Measurements from ENCODE around the gene ALOX12B.
A peak's percentile ranks its signal among the peaks of the same experiment; 100 is the strongest.
"Not testable (repeated sequence)": the region's sequence is repeated elsewhere in the genome, so short reads cannot be mapped to it uniquely, and the experiment has no call there.

Gene ALOX12B

DNA sequence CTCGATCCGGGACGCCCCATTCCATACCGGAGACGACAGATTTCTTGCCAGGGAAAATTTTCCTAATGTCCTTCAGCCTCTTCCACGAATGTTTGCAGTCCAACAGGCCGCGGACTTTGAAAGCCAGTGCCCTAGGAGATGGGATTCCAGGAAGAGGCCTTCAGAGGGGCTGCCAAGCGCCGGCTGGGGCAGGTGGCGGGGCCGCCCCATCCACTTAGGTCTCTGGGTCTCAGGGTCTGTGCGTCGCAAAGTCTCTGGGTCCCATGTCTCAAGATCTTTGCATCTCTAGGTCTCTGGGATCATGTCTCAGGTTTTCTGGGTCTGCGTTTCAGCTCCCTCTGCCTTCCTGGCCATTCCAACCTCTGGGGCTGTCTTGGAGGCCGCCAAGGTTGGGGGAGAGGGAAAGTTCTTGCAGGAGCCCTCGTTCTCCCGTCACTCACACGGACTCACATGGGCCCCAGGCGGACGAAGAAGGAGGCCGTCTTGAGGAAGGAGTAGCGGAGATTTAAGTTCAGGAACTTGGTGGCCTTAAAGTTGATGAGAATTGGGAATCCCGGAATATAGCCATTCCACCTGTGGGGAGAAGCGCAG, 7.2 kb downstream of the ALOX12B start:
- H3K27me3 Mint-ChIP-seq (ENCODE audit: low read depth) = peaks cover 9% of the 10 kb centered on the region
- H3K9me3 Mint-ChIP-seq = no peaks in the 10 kb centered on the region
- H3K4me3 Mint-ChIP-seq = peak overlapping the region; percentile 83
- no peaks in the 10 kb centered on the region for H3K36me3 Mint-ChIP-seq (ENCODE audit: low read depth)
- H3K27ac Mint-ChIP-seq = no peak overlapping the region
- peaks cover 11% of the 10 kb centered on the region for H3K4me1 Mint-ChIP-seq (ENCODE audit: low read depth)

- peaks cover 17% of the 10 kb centered on the region for H3K27me3 Mint-ChIP-seq (ENCODE audit: low read depth)
These were observed 8.0 kb downstream of the ALOX12B start for GRCh38 chr17:8079291-8080207.

GRCh38 chr17:8077939-8078338, 9.6 kb downstream of the ALOX12B start:
- peak overlapping the region; percentile 26 for H3K27ac Mint-ChIP-seq

More at GRCh38 chr17:8079291-8080207, 8.0 kb downstream of the ALOX12B start:
- no peaks in the 10 kb centered on the region for H3K36me3 Mint-ChIP-seq (ENCODE audit: low read depth)
- peak overlapping the region; percentile 82 for H3K27ac Mint-ChIP-seq
- peak overlapping the region; percentile 83 for H3K4me3 Mint-ChIP-seq
- H3K4me1 Mint-ChIP-seq (ENCODE audit: low read depth) = peaks cover 15% of the 10 kb centered on the region
- H3K9me3 Mint-ChIP-seq = no peaks in the 10 kb centered on the region

DNA sequence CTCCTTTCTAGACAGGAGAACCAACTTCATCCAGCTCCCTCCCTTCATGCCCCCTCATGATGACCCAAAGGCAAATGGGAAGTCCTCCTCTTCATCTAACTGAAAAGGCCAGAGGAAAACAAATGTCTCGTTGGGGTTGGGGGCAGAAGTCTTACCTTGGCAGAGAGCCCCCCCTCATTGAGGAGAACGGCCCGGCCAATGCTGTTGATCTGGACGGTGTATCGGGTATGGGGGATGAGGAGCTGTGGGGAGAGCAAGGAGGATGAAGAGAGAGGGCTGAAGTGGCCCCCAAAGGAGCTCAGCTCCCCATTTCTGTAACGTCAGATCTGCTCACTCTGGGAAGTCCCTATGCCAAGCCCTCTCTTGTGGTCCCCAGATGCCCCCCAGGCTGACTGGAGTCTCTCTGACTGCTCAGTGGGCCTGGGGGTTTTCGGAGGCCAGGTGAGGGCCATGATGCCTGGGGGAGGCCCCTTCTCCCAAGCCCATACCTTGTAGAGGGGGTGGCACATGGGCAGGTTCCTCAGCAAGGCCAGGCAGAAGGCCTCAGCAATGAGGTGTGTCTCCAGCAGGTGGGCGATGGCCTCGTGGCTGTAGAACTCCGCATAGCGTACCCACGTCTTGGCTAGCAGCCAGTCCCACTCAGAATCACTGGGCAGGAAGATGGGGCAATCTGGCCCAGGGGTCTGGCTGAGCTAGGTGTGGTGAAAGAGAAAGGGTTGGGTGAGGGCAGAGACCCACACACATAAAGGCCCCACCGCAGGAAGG, 10.8 kb downstream of the ALOX12B start:
- Mint-ChIP-seq H3K4me3 (no peak overlapping the region), H3K4me1 (ENCODE audit: low read depth) (peaks cover 31% of the 10 kb centered on the region), H3K9me3 (no peaks in the 10 kb centered on the region), H3K36me3 (ENCODE audit: low read depth) (no peaks in the 10 kb centered on the region), H3K27me3 (ENCODE audit: low read depth) (peaks cover 44% of the 10 kb centered on the region), H3K27ac (no peak overlapping the region)

More at GRCh38 chr17:8077939-8078338, 9.6 kb downstream of the ALOX12B start:
- peaks cover 27% of the 10 kb centered on the region for H3K4me1 Mint-ChIP-seq (ENCODE audit: low read depth)
- not testable (repeated sequence) for H3K36me3 Mint-ChIP-seq (ENCODE audit: low read depth); H3K9me3 Mint-ChIP-seq; H3K4me3 Mint-ChIP-seq
- H3K27me3 Mint-ChIP-seq (ENCODE audit: low read depth) = peaks cover 33% of the 10 kb centered on the region

- peaks cover 54% of the 10 kb centered on the region for H3K27me3 Mint-ChIP-seq (ENCODE audit: low read depth)
- H3K9me3 Mint-ChIP-seq = no peaks in the 10 kb centered on the region
- H3K4me1 Mint-ChIP-seq (ENCODE audit: low read depth) = peaks cover 29% of the 10 kb centered on the region
- no peak overlapping the region for H3K4me3 Mint-ChIP-seq
- H3K36me3 Mint-ChIP-seq (ENCODE audit: low read depth) = no peaks in the 10 kb centered on the region
- H3K27ac Mint-ChIP-seq = no peak overlapping the region
These were observed 11.8 kb downstream of the ALOX12B start for GRCh38 chr17:8075574-8076342.

DNA sequence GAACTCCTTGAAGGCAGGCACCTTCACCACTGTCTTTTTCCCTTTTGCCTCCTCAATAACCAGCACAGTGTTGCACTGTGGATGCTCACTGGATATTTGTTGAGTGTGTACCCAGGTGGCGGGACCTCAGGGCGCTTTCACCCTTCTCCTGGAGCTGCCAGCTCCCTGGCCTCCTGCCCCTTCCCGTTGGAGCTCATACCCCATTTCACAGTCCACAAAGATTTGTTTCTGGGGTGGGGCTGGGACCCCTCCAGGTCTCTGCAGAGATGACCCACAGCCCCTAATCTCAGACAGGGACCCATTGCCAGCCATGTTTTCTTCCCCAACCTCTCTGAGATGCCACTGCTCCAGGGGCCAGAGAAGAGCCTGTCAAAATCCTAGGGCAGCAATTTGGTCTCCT, 12.4 kb downstream of the ALOX12B start:
- Mint-ChIP-seq H3K36me3 (ENCODE audit: low read depth) (no peaks in the 10 kb centered on the region), H3K27me3 (ENCODE audit: low read depth) (peaks cover 61% of the 10 kb centered on the region), H3K27ac (no peak overlapping the region)

DNA sequence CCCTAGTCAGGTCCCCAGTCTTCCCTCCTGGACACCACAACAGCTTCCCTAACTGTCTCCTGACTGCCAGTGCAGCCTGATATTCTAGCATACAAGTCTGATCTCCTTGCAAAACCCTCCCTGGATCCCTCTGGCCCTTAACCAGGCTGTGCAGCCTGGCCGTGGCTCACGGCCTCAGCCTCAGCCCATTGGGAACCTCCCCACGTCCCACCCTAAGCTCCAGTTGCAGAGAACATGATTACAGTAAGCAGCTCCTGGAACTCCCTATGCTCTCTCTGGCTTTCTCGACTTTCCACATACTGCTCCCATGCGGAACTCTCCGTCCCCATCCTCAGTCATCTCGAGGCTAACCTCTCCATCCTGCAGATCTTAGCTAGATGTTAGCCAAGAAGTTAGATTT, 13.0 kb downstream of the ALOX12B start:
- Mint-ChIP-seq H3K9me3 (no peaks in the 10 kb centered on the region), H3K4me1 (ENCODE audit: low read depth) (peaks cover 24% of the 10 kb centered on the region), H3K4me3 (no peak overlapping the region), H3K36me3 (ENCODE audit: low read depth) (no peaks in the 10 kb centered on the region), H3K27me3 (ENCODE audit: low read depth) (peaks cover 66% of the 10 kb centered on the region), H3K27ac (no peak overlapping the region)

More for the DNA sequence above, 12.4 kb downstream of the ALOX12B start:
- no peaks in the 10 kb centered on the region for H3K9me3 Mint-ChIP-seq
- H3K4me3 Mint-ChIP-seq = no peak overlapping the region
- peaks cover 28% of the 10 kb centered on the region for H3K4me1 Mint-ChIP-seq (ENCODE audit: low read depth)

GRCh38 chr17:8073627-8074484, 13.7 kb downstream of the ALOX12B start:
- H3K36me3 Mint-ChIP-seq (ENCODE audit: low read depth) = no peaks in the 10 kb centered on the region
- peak overlapping the region; percentile 80 for H3K27ac Mint-ChIP-seq
- H3K9me3 Mint-ChIP-seq = no peaks in the 10 kb centered on the region
- peaks cover 67% of the 10 kb centered on the region for H3K27me3 Mint-ChIP-seq (ENCODE audit: low read depth)
- peaks cover 20% of the 10 kb centered on the region for H3K4me1 Mint-ChIP-seq (ENCODE audit: low read depth)
- peak overlapping the region; percentile 77 for H3K4me3 Mint-ChIP-seq

GRCh38 chr17:8072729-8073461, 14.6 kb downstream of the ALOX12B start:
- H3K36me3 Mint-ChIP-seq (ENCODE audit: low read depth) = no peaks in the 10 kb centered on the region
- H3K9me3 Mint-ChIP-seq = no peaks in the 10 kb centered on the region
- H3K4me3 Mint-ChIP-seq = peak overlapping the region; percentile 62
- peak overlapping the region; percentile 37 for H3K27ac Mint-ChIP-seq
- peaks cover 74% of the 10 kb centered on the region for H3K27me3 Mint-ChIP-seq (ENCODE audit: low read depth)
- peaks cover 20% of the 10 kb centered on the region for H3K4me1 Mint-ChIP-seq (ENCODE audit: low read depth)

GRCh38 chr17:8072341-8072728, 15.2 kb downstream of the ALOX12B start:
- H3K9me3 Mint-ChIP-seq = no peaks in the 10 kb centered on the region
- peaks cover 20% of the 10 kb centered on the region for H3K4me1 Mint-ChIP-seq (ENCODE audit: low read depth)
- no peaks in the 10 kb centered on the region for H3K36me3 Mint-ChIP-seq (ENCODE audit: low read depth)
- peak overlapping the region; percentile 57 for H3K4me3 Mint-ChIP-seq
- no peak overlapping the region for H3K27ac Mint-ChIP-seq
- peaks cover 72% of the 10 kb centered on the region for H3K27me3 Mint-ChIP-seq (ENCODE audit: low read depth)

DNA sequence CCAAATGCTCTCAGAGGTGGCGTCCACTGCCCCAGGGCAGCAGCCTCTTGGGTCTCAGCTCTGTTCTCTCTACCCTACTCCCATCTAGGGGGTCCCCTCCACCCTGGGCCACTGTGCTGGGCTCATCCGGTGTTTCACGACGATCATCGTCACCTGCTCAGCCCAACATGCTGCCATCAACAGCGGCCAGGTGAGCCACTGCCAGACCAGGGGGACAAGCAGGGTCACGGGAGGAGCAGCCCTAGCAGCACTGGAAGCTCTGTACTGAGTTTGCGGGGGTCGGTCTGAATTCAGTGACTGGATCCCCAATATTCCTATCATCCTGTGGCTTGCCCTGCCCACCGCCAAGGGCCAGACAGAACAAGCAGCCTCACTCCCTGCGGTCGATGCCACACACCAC, 16.0 kb downstream of the ALOX12B start:
- Mint-ChIP-seq H3K27me3 (ENCODE audit: low read depth) (peaks cover 70% of the 10 kb centered on the region), H3K4me1 (ENCODE audit: low read depth) (peaks cover 20% of the 10 kb centered on the region), H3K4me3 (no peak overlapping the region), H3K36me3 (ENCODE audit: low read depth) (no peaks in the 10 kb centered on the region), H3K27ac (no peak overlapping the region), H3K9me3 (no peaks in the 10 kb centered on the region)

DNA sequence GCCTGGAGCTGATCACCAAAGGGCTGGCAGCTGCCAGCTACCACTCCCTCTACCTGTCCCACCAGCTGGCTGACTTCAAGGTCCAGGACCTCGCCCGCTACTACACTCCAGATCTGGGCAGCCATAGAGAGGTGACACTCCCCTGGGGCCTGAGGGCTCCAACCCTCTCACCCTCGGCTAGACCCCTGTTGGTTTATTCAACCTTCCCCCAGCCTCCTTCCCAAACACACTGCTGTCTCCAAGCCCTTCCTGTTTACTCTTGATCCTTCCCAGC, 18.0 kb downstream of the ALOX12B start:
- Mint-ChIP-seq H3K27ac (no peak overlapping the region), H3K4me3 (no peak overlapping the region), H3K27me3 (ENCODE audit: low read depth) (peaks cover 62% of the 10 kb centered on the region)

More for the DNA sequence above, 18.0 kb downstream of the ALOX12B start:
- Mint-ChIP-seq H3K4me1 (ENCODE audit: low read depth) (peaks cover 16% of the 10 kb centered on the region), H3K36me3 (ENCODE audit: low read depth) (no peaks in the 10 kb centered on the region), H3K9me3 (no peaks in the 10 kb centered on the region)

Measured in T-helper 1 cell treated with Interleukin-12 subunit alpha and Interleukin-12 subunit beta and Interleukin-4 antibody, amounts not matched to agents 30 μg/mL and 1 μg/mL, for 36 hours (primary cell).